Left ventricle myocardium inferior (tissue), 1 donor: Measurements from ENCODE around the gene ZNF286A. TPM values are rescaled to one million over a fixed set of nuclear protein-coding genes. Genes with fewer than 3 reads are reported as not detected.
"Not testable (repeated sequence)": the region's sequence is repeated elsewhere in the genome, so short reads cannot be mapped to it uniquely, and the experiment has no call there.

Experiments
- DNase-seq: peaks from one replicate; pipeline ENCODE4 v3.0.0-alpha.2; 2020
- H3K27ac ChIP-seq: fragments of 200-600 bp; replicated peaks from 2 replicates; pipeline ENCODE4 v1.8.0; 2021
- H3K27me3 ChIP-seq: fragments of 200-600 bp; 2 replicates; pipeline ENCODE4 v1.8.0; 2021; ENCODE audit warnings: low read depth
- H3K36me3 ChIP-seq: fragments of 200-600 bp; 2 replicates; pipeline ENCODE4 v1.8.0; 2021
- H3K4me1 ChIP-seq: fragments of 200-600 bp; 2 replicates; pipeline ENCODE4 v1.8.0; 2021
- H3K4me3 ChIP-seq: fragments of 200-600 bp; 2 replicates; pipeline ENCODE4 v1.8.0; 2021; ENCODE audit warnings: mild to moderate bottlenecking, moderate library complexity
- H3K9me3 ChIP-seq: fragments of 200-600 bp; replicated peaks from 2 replicates; pipeline ENCODE4 v1.8.0; 2021
- CTCF ChIP-seq: fragments of 200-600 bp; IDR thresholded peaks from 2 replicates; pipeline ENCODE4 v1.8.0; 2021; ENCODE audit warnings: antibody characterized with exemption, mild to moderate bottlenecking, borderline replicate concordance
- intact Hi-C: fragments of 100-400 bp; cut with micrococcal nuclease; formaldehyde crosslinking; loops from one replicate; pipeline ENCODE4 v1.11.0; 2022
- total RNA-seq: library from RNA; stranded (reverse); fragmentation: NEBNext Ultra II Directional; extraction: Animal tissue kit (Norgen Biotek cat#: 25700); gene quantifications from one replicate; pipeline ENCODE4 v1.2.1, GENCODE V29; 2021
- donor health status: DM: no; HTN: yes; CAD: no; lungs with severe emphysema.

The ZNF286A gene
- total RNA-seq, 1 donor from 2014 or later = 10.8 TPM

- H3K9me3 ChIP-seq = no peaks in the 10 kb centered on the region
- no peaks in the 10 kb centered on the region for H3K27me3 ChIP-seq
- no peaks in the 10 kb centered on the region for H3K36me3 ChIP-seq
- DNase-seq = no peak
- H3K4me1 ChIP-seq = peaks cover 29% of the 10 kb centered on the region
- intact Hi-C loops = no loop called here
- peak overlapping the region; percentile 88 for H3K27ac ChIP-seq
- no peak for TF ChIP-seq CTCF
- H3K4me3 ChIP-seq = peak overlapping the region; percentile 30
These were observed 39.5 kb upstream of the ZNF286A start for GRCh38 chr17:15660077-15660476.

GRCh38 chr17:15662681-15663080 is 36.9 kb upstream of the ZNF286A start:
- no peak overlapping the region for H3K27ac ChIP-seq
- peaks cover 29% of the 10 kb centered on the region for H3K4me1 ChIP-seq
- intact Hi-C loops = no loop called here
- H3K27me3 ChIP-seq = no peaks in the 10 kb centered on the region
- no peak for TF ChIP-seq CTCF
- DNase-seq = no peak
- H3K4me3 ChIP-seq = no peak overlapping the region
- H3K36me3 ChIP-seq = no peaks in the 10 kb centered on the region
- no peaks in the 10 kb centered on the region for H3K9me3 ChIP-seq

GRCh38 chr17:15663176-15663575 is 36.4 kb upstream of the ZNF286A start:
- Histone ChIP-seq H3K36me3 (no peaks in the 10 kb centered on the region), H3K9me3 (no peaks in the 10 kb centered on the region), H3K4me3 (no peak overlapping the region), H3K27me3 (no peaks in the 10 kb centered on the region), H3K27ac (no peak overlapping the region), H3K4me1 (peaks cover 29% of the 10 kb centered on the region)
- intact Hi-C loops = no loop called here
- TF ChIP-seq CTCF = no peak
- no peak for DNase-seq

GRCh38 chr17:15663691-15664090 is 35.9 kb upstream of the ZNF286A start:
- intact Hi-C loops = no loop called here
- Histone ChIP-seq H3K27ac (no peak overlapping the region), H3K4me3 (no peak overlapping the region), H3K4me1 (peaks cover 29% of the 10 kb centered on the region), H3K9me3 (no peaks in the 10 kb centered on the region), H3K27me3 (no peaks in the 10 kb centered on the region), H3K36me3 (no peaks in the 10 kb centered on the region)
- TF ChIP-seq CTCF = no peak
- DNase-seq = no peak

- intact Hi-C loops, H3K27me3 ChIP-seq, DNase-seq, H3K36me3 ChIP-seq, H3K27ac ChIP-seq, H3K4me3 ChIP-seq, H3K9me3 ChIP-seq, H3K4me1 ChIP-seq: not testable (repeated sequence)
- peak; percentile 46 for TF ChIP-seq CTCF
These were observed 30.0 kb upstream of the ZNF286A start for GRCh38 chr17:15669526-15669925.

- DNase-seq, H3K4me3 ChIP-seq, H3K4me1 ChIP-seq, H3K27me3 ChIP-seq, intact Hi-C loops, H3K36me3 ChIP-seq, H3K27ac ChIP-seq, H3K9me3 ChIP-seq: not testable (repeated sequence)
These were observed 24.9 kb upstream of the ZNF286A start for GRCh38 chr17:15674640-15675039.

- H3K27me3 ChIP-seq, H3K4me3 ChIP-seq, intact Hi-C loops, H3K9me3 ChIP-seq, H3K36me3 ChIP-seq, DNase-seq, H3K27ac ChIP-seq, H3K4me1 ChIP-seq: not testable (repeated sequence)
These were observed 23.6 kb upstream of the ZNF286A start for GRCh38 chr17:15675991-15676390.

GRCh38 chr17:15683135-15683534 is 16.4 kb upstream of the ZNF286A start:
- H3K4me3 ChIP-seq, intact Hi-C loops: not testable (repeated sequence)

More at GRCh38 chr17:15683135-15683534, 16.4 kb upstream of the ZNF286A start:
- not testable (repeated sequence) for H3K27me3 ChIP-seq, H3K4me1 ChIP-seq, H3K9me3 ChIP-seq, DNase-seq, H3K36me3 ChIP-seq, H3K27ac ChIP-seq
